GM19240 (cell line): ENCODE data around the gene DDR2.
"Not testable (repeated sequence)": the region's sequence is repeated elsewhere in the genome, so short reads cannot be mapped to it uniquely, and the experiment has no call there.

Experiments used
- DNase-seq: peaks from one replicate; pipeline ENCODE4 v3.0.0; 2011; ENCODE audit warnings: low spot score; ENCODE audit not compliant: insufficient read length

DDR2 gene

DNA sequence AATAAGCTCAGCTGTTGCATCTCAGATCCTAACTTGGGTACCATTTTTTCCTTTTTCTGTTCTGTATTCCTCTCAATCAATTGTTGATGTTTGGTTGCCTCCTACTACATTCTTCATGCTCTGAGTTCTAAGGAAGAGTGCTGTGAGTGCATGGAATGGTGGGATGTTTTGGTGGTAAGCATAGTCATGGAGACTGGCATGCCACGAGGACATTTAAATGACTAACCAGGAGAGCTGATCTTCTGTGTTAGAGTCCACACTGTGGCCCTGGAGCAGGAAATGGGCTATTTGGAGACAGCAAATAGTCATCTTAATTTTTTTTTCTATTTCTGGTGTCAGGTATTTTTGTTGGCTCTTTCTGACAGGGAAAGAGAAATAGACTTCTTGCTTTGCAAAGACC, 88.7 kb downstream of the DDR2 start:
- DNase-seq: no peak

DNA sequence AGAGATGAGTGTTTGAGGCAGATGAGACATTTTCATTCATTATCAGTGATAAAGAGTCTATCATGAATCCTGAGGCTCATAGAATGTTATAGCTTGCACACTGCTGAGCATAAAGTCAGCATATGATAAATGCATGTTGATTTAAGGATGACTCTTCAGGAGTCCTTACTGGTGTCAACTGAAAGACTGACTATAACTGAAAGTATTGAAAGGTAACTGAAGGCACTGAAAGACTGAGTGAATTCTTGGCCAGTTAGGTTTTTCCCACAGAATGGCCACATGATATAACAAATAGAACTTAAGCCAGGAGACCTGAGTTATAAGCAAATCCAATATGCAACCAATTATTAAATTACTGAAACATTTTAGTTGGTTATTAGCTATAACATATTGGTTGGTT, 89.2 kb downstream of the DDR2 start:
- DNase-seq: no peak

- no peak for DNase-seq
These were observed 89.8 kb downstream of the DDR2 start for GRCh38 chr1:162722036-162722435.

- no peak for DNase-seq
These were observed 92.4 kb downstream of the DDR2 start for GRCh38 chr1:162724583-162725120.

- no peak for DNase-seq
These were observed 93.1 kb downstream of the DDR2 start for GRCh38 chr1:162725301-162725837.

DNA sequence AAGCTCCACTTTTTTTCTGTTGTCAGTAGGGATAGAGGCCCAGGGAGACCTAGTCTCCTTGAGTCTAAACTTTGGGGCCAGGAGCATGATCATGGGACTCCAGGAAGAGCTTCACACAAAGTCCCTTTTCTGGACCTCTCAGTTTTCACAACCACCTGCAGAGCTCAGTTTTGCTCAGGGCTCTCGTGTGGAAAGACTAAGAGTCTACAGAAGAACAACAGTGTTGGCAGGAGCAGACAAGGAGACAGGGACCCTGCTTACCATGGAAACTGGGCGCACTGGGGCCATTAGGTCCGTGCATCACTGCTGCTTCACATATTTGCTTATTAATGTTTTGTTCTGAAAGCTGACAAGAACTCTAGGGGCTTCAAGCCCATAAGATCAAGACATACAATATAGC, 94.3 kb downstream of the DDR2 start:
- no peak for DNase-seq

GRCh38 chr1:162727493-162727892, 95.2 kb downstream of the DDR2 start:
- DNase-seq: not testable (repeated sequence)

GRCh38 chr1:162728573-162728972, 96.3 kb downstream of the DDR2 start:
- no peak for DNase-seq

DNA sequence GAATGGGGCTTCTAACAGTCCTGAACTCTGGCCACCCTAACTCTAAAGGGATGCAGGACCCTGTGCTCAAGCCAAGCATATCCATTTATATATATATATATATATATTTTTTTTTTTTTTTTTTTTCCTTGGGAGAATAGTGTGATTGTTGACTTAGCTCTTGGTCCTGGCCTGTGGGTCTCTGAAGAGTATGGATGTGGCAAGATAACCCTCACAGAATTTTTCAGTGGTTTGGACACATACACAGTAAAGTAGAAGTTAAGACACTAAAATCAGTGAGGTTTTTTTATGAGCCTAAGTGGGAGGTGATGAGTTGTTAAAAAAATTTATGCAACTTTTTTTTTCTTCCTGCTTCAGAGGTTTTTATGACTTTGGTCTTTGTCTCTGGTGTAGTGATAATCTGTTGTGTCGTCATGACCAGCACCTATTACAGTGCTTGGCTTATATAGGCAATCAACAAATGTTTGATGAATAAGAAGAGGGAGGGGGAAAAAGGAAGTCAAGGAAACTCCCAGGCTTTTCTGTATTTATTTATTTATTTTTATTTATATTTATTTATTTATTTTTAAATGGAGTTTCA, 97.0 kb downstream of the DDR2 start:
- not testable (repeated sequence) for DNase-seq

DNA sequence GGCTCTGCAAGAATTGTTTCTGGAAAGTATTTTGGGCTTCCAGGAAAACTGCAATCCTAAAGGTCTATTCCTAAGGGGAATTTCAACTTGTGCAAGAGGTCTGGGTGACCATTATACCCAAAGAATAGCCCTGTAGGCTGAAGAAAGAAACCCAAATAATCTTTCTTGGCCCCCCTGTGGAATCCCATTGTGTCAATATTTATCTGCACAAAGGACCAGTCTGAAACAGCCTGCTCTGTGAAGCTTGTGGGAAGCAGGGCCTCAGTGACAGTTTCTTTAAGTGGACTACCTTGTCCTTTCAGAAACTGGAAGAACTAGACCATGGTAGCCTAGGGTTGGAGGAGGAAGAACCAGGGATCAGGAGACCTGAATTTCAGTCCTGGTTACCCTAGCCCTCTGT, 99.8 kb downstream of the DDR2 start:
- DNase-seq: no peak

- no peak for DNase-seq
These were observed 100.5 kb downstream of the DDR2 start for GRCh38 chr1:162732566-162733335.

GRCh38 chr1:162733336-162733590, 101.0 kb downstream of the DDR2 start:
- no peak for DNase-seq

DNA sequence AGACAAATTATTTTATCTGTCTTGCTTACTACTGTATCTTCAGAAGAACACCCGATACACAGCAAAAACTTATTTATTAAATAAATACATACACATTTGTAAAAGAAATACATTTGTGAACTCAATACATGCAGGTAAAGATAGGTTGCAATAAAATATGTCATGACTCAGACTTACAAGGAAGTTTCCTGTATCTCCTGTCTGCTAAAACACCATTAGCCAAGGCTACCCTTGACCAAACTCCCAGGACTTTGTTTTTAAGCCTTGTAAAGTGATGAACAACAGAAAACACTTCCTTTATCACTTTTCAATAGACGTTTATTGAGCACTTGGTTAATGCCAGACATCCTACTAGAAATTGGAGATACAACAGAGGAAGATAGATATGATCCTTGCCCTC, 101.8 kb downstream of the DDR2 start:
- no peak for DNase-seq

DNA sequence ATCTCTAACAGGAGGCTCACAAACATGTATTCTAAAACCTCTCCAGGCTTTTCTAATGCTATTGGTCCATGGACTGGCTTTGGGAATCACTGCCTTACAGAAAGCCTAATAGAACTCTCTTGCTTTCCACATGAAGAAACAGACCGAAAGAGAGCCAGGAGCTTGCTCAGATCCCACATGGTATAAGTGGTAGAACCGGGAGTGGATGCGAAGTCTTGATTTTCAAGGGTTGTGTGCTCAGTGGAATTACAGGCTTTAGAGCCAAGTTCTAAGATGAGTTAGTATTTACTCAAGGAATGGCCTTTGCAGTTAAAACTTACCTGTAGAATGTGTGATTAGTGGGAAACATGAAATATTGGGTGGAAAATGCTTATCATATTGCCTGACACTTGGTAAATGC, 103.9 kb downstream of the DDR2 start:
- no peak for DNase-seq

GRCh38 chr1:162736633-162737067, 104.4 kb downstream of the DDR2 start:
- DNase-seq: no peak

DNA sequence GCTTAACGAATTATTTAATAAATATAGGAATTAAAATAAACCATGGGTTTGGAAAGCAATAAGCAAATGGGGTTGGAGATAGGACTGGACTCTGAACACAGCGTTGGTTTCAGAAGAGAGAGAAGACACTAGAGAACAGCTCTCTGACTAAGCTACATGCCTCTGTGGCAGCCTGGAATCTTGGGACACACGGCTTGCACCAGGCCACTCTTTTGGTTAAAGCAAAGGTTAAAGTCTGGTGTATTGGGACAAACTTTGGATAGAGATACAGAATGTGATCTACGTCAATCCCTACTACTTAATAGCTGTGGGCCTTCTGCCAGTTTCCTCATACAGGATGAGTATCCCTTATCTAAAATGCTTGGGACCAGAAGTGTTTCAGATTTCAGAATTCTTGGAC, 108.5 kb downstream of the DDR2 start:
- DNase-seq: no peak

DNA sequence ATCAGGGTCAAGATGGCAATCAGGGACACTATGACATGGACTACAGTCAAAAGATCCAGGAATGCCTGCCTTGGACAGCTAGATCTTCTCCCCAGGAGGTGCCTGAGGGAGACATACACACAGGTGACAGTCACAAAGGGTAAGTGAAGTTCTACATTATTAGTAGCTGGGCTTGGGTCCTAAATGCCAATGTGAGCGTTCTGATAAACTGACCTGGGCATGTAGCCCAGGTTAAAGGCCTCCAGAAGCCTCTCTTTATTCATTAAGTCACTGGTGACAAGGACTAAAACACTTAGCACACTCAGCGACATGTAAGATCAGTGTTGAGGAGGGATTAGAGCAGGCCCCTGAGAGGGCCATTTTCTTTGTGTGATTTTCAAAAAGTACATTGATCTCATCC, 109.3 kb downstream of the DDR2 start:
- DNase-seq: no peak

- not testable (repeated sequence) for DNase-seq
These were observed 114.1 kb downstream of the DDR2 start for GRCh38 chr1:162746264-162746942.

DNA sequence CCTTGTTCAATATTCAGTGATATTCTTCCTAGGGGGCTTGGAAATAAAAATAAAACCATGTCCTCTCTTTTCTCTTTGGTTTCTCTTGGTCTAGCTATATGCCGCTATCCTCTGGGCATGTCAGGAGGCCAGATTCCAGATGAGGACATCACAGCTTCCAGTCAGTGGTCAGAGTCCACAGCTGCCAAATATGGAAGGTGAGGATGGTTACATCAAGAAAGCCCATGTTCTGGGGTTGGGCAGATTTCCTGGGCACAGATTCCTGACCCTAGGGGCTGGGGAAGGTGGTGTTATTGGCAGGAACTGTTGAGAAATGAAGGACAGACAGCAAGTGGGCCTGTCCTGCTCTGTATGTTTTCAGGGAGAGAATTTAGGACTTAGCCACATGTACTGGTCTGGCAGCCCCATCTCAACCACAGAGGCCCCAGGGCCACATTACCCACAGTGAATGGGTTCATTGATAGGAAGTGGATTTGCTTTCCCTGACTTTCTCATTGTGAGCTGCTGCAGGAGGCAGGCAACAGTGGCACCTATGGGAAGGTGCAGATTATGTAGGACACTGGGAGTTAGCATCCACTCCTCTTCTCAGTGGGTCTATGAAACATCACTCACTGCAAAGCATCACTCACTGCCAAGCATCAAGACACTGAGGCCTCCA, 120.9 kb downstream of the DDR2 start:
- no peak for DNase-seq

DNA sequence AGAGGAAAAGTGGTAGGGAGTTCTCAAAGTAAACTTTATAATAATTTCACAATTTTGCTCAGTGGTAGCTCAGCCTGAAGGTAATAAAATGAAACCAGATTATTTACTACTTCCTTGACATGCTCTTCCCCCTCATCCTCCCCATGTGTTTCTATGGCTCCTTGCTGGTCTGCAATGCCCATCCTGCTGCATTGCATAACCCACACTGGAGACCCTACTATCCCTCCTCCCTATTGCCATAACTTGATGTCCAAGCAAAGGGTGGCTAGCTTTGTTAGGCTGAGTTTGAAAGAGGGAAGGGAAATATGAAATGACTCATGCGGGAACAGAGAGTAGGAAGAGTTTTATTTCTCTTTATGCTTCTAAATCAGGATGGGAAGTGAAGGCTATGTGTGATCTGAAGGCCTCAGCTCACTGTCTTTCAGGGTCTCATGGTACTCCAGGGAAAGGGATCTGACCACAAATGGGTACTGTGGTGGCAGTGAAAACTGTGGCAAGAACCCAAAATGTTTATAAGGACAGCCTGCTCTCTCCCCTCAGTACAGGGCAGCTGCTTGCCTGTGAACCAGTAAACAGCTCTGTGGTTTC, 121.8 kb downstream of the DDR2 start:
- no peak for DNase-seq

DNA sequence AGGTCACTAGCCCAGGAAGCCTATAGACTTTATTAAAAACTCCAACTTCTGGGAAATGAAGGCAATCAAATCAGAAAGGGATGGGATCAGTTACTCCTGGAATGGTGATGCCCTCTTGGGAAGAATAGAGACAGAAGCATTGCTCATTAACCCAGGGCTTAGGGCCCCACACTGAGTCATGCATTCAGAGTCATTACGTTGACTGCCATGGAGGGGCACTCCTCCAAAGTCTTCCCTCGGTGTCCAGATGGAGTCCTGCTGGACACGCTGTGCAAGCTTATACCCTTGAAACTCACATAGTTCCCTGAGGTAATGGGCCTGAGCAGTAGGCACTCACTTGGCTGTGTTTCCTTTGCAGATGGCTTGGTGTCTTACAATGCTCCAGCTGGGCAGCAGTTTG, 123.0 kb downstream of the DDR2 start:
- no peak for DNase-seq
